Liver (tissue), 3 donors: Measurements from ENCODE around the gene VTCN1.

ENCODE experiments used
- CTCF ChIP-seq: fragments of 150-350 bp; IDR thresholded peaks from 2 replicates; pipeline ENCODE4 v1.5.1; 2017; ENCODE audit warnings: improper control_type of control experiment, low read depth, low read length; ENCODE audit not compliant: missing input control
- EGR1 ChIP-seq, 2 donors: IDR thresholded peaks; 2 replicates each; pipeline ENCODE4 v1.6.1; 2016 to 2018; ENCODE audit warnings: antibody characterized with exemption in 2 of 2, low read depth in 2 of 2
- FOXA2 ChIP-seq: IDR thresholded peaks from 2 replicates; pipeline ENCODE4 v1.6.1; 2016; ENCODE audit warnings: antibody characterized with exemption
- GABPA ChIP-seq, 2 donors: IDR thresholded peaks in 1 of 2; conservative IDR thresholded peaks in 1 of 2; 2 replicates each; pipeline ENCODE4 v1.6.1; 2016; ENCODE audit warnings: antibody characterized with exemption in 2 of 2, mild to moderate bottlenecking in 1 of 2, moderate library complexity in 1 of 2
- HNF4G ChIP-seq: IDR thresholded peaks from 2 replicates; pipeline ENCODE4 v1.6.1; 2016; ENCODE audit warnings: antibody characterized with exemption
- JUND ChIP-seq, 2 donors: IDR thresholded peaks; 2 replicates each; pipeline ENCODE4 v1.6.1; 2016; ENCODE audit warnings: antibody characterized with exemption in 2 of 2
- MAX ChIP-seq: IDR thresholded peaks from 2 replicates; pipeline ENCODE4 v1.6.1; 2016; ENCODE audit warnings: antibody characterized with exemption
- RAD21 ChIP-seq, 2 donors: IDR thresholded peaks; 2 replicates each; pipeline ENCODE4 v1.6.1; 2016; ENCODE audit warnings: antibody characterized with exemption in 2 of 2, mild to moderate bottlenecking in 2 of 2
- REST ChIP-seq: IDR thresholded peaks from 2 replicates; pipeline ENCODE4 v1.6.1; 2016; ENCODE audit warnings: antibody characterized with exemption, mild to moderate bottlenecking
- RXRA ChIP-seq, 2 donors: IDR thresholded peaks; 2 replicates each; pipeline ENCODE4 v1.6.1; 2017 to 2018; ENCODE audit warnings: antibody characterized with exemption in 2 of 2, mild to moderate bottlenecking in 1 of 2
- SP1 ChIP-seq: IDR thresholded peaks from 2 replicates; pipeline ENCODE4 v1.6.1; 2018; ENCODE audit warnings: antibody characterized with exemption, mild to moderate bottlenecking
- TAF1 ChIP-seq: conservative IDR thresholded peaks from 2 replicates; pipeline ENCODE4 v1.6.1; 2016; ENCODE audit warnings: antibody characterized with exemption, mild to moderate bottlenecking
- YY1 ChIP-seq: IDR thresholded peaks from 2 replicates; pipeline ENCODE4 v1.6.1; 2016; ENCODE audit warnings: antibody characterized with exemption, mild to moderate bottlenecking
- ZBTB33 ChIP-seq: IDR thresholded peaks from 2 replicates; pipeline ENCODE4 v1.6.1; 2016; ENCODE audit warnings: antibody characterized with exemption
- donor health status: healthy.
- donor health status: healthy.

- no peak for TF ChIP-seq CTCF
- TF ChIP-seq REST = no peak
- TF ChIP-seq MAX = no peak
- no peak for TF ChIP-seq GABPA (IDR thresholded peaks at IDR 0.05 in 1 of 2, conservative IDR thresholded peaks at IDR 0.05 in 1 of 2)
- TF ChIP-seq ZBTB33 = no peak
- no peak for TF ChIP-seq JUND (IDR thresholded peaks at IDR 0.05)
- no peak for TF ChIP-seq RXRA (IDR thresholded peaks at IDR 0.05)
- no peak for TF ChIP-seq TAF1
- no peak for TF ChIP-seq YY1
- TF ChIP-seq HNF4G = no peak
- no peak for TF ChIP-seq RAD21 (IDR thresholded peaks at IDR 0.05)
- TF ChIP-seq EGR1 (IDR thresholded peaks at IDR 0.05; ENCODE audit: low read depth in 2 of 2) = no peak
- TF ChIP-seq FOXA2 = no peak
- no peak for TF ChIP-seq SP1
These were observed 40.7 kb downstream of the VTCN1 start for GRCh38 chr1:117169871-117170596.
